ENCODE data around the gene FAM3C.

Gene FAM3C

DNA sequence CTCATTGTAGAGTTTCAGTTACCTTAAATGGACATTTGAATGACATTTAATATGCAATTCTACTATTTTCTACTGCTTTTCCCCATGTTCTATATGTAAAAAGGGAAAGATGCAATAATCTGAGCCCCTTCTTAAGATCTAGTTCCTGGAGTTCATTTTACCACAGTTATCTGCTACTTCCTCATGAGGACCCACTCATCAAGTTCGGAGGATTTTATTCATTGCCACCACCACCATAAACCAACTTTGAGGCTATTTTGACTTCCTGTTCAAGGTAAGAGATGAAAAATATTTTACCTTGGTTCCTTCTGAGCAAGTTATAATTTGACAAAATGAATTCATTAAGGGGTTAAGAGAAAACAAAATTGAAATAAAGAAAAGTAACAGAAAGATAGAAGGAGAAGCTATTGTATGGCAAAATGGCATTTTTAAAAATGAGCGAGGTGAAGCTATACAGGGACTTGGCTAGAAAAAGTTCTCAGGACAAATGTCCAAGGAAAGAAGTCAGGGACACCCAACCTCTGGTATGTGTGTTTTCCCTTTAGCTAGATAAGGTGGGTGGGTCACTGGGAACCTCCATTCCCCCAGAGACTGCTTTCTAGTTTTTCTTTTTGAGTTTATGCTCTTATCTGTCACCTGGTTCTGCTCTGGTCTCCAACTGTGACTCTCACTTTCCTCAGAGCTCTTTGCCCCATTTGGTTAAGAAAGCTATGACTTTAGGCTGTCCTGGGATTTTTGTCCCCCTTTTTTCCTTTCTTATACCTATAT, 14.9 kb upstream of the FAM3C start:
- DNase-seq (ENCODE audit: low spot score) = no peak

DNA sequence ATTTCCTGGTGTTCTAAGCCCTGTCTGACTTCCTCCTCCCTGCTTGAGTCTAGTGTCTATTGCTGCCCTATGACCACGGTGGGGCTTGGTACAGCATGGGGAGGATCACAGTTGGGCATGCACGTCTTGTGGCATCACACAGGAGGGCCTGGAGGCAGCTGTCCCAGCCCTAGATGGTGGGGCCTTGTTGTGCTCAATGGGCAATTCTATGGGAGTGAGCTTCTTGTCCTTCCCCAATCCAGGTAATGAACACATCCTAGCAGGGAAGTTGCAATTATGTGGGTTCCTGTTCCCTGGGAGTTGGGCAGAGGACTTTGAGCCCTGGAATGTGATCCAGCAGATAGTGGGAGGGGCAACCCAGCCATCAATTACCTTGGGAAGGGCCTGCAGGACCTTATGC, 10.8 kb upstream of the FAM3C start:
- DNase-seq (ENCODE audit: low spot score) = no peak

DNA sequence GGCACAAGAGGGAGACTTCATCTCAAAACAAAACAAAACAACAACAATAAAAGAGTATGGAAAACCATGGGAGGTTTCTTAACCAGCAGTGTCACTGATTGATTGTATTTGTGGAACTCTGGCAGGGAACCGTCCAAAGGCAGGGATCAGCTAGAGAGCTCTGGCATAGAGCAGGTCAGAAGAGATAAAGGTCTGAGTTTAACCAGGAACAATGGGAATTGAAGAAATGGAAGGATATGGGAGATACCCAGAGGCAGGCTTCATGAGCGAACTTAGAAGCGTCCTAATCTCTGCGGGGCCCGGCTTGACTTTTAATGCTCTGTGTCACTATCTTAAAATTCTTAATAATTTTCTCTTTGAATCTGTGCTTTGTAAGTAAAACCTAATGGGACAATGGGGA, 10.4 kb upstream of the FAM3C start:
- no peak for DNase-seq (ENCODE audit: low spot score)

DNA sequence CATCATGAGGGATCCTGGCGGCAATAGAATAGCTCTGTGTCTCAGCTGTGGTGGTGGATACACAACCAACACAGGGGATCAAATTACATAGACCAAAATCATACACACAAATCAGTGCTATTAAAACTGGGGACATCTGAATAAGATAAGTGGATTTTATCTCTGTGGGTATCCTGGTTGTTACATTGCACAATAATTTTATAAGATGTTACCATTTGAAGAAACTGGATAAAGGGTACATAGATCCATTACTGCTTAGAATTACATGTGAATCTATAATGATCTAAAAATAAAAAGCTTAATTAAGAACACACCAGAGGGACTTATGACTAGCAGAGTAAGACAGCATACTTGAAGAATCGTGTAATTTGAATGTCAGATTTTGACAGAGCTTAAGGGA, 8.2 kb upstream of the FAM3C start:
- DNase-seq (ENCODE audit: low spot score) = no peak

DNA sequence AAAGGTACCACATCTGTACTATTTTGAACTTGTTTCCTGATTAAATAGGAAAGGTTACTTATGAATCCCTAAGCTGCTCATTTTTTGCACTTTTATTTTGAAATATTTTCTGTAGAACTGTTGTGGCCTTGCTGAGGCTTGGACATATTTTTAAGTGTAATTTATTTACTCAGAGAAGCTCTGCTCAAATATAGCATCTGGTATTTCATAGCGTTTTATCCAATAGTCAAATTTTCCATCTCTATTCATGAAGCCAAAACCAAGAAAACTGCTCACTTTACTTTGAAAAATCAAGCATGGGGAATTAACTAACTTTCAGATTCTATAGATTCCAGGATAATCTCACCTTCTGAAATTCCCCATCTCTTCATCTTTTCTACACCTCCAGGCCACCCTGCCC, 6.6 kb upstream of the FAM3C start:
- DNase-seq (ENCODE audit: low spot score) = no peak

DNA sequence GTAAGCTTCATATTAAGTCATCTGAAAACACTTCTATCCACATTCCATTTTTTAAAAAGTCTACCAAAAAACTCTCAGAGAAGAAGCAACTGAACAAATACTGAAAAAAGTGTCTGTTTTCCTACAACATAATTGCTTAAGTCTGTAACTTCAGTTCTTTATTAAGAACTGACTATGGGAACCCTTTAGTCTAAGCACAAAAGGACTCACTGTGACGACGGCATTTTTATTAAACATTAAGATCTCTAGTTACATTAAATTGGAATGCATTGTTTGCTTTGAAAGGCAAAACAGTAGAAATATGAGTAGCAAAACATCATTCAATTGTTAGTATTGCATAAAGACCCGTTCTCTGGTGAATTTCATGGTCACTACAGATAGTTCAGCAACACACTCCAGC, 5.8 kb upstream of the FAM3C start:
- no peak for DNase-seq (ENCODE audit: low spot score)

DNA sequence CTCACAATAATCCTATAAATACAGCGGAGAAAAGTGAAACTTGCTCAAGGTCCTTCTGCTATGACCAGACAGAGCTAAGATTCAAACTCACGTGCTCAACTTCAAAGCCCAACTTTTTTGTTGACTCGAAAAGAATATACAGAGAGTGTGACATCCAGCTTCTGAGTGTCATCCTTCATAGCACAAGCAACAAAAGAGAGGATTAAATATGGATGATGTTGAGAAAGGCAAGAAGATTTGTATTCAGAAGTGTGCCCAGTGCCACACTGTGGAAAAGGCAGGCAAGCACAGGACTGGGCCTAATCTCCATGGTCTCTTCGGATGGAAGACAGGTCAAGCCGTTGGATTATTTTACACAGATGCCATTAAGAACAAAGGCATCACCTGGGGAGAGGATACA, 2.1 kb upstream of the FAM3C start:
- no peak for DNase-seq (ENCODE audit: low spot score)

DNA sequence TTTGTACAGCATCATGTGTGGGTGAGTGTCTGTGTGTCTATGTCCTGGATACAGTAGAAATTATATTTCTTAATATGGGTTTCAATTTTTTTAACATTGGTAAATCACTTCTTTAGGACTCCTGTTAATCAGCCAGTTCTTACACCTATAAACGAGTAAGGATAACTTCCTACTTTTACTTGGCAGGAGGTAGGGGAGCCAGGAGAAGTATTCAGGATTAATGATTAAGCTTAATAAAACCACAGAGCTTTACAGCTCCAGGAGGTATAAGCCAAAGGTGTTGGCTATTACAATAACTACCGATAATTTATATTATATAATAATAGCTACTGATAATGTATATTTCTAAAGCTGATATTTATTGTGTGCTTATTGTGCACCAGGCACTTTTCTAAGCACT, 1.7 kb upstream of the FAM3C start:
- DNase-seq (ENCODE audit: low spot score) = no peak

DNA sequence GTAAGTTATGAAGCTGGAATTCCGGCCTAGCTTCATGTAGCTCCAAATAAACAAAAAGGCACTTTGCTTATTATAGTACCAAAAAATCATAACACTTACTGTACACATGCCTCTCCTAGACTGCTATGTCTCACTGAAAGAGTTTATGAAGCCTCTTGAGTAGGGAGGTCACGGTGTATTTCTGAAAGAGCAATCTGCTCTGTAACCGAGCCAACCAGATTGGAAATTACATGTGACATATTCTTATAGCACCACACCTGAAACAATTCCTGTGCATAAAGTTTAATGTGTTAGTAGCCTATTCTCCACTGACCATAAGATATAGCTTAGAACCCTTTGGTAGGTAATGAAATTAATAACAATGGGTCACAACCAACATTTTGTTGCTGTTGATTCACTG, 1.3 kb upstream of the FAM3C start:
- DNase-seq (ENCODE audit: low spot score) = no peak

DNA sequence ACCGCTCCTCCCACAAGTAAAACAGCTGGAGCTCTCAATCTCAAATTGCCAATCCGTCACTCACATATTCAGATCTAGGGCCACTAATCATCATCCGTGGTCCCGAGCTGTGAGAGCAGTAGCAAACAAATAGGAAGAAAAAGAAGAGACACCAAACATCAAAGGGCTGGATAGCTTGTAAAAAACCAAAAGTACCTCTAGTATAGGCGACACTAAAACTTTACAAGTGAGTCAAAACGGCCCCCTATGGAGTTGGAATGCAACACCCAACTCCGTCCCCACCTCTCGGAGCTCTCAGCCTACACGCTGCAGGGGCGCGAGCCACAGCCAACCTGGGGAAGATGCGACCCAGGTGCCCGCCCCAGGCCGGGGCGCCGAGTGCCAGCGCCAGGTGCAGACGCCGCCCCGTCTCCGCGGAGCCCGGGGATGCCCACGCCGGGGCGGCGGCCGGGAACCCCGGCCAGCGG, 581 bp downstream of the FAM3C start:
- no peak for DNase-seq (ENCODE audit: low spot score)

DNA sequence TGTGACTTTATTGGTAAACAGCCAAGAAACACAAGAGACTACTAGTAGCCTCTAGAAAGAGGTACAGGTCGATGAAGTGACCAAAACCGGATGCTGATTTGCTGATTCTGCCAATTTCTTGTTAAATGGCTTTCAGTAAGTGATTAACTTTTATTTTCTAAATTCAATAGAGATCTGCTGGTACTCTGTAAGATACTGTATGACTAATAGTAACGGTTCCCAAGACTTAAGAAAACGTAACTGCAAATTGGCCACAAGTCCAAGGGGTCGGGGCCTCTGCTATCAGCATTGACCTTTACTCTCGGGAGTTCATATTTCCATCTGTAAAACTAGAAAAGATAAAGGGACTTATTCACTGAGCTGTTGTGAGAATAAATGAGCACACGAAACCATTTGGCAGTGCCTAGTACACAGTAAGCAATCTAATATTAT, 1.4 kb downstream of the FAM3C start:
- DNase-seq (ENCODE audit: low spot score) = no peak

DNA sequence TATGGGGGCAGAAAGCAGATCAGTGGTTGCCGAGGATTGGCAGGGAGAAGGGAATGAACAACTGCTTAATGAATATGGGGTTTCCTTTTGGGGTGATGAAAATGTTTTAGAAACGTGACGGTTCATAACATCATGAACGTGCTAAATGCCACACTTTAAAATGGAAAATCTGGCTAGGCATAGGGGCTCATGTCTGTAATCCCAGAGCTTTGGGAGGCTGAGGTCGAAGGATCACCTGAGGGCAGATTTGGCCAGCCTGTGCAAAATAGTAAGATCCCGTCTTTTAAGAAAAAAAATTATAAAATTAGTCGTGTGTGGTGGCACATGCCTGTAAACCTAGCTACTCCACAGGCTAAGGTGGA, 3.1 kb downstream of the FAM3C start:
- no peak for DNase-seq (ENCODE audit: low spot score)

DNA sequence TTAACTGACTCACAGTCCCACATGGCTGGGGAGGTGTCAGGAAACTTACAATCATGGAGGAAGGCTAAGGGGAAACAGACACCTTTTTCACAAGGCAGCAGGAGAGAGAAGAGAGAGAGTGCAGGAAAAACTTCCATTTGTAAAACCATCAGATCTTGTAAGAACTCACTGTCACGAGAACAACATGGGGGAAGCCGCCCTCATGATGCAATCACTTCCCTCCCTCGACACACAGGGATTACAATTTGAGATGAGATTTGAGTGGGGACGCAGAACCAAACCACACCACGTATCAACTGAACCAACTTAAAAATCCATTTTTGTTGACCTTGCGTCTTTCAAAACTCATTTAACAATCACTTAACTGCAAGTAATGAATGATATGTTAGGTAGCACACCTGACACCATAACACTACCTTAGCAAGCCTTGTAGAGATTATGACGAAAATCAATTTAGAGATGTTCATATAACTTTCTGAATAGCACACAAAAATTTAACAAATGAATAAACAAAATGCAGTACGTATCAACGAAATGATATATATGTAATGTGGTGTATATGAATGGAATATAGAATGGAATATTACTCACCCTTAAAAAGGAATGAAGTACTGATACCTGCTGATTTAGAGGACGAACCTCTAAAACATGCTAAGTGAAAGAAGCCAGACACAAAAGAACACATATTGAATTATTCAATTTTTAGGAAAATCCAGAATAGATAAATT, 3.7 kb downstream of the FAM3C start:
- no peak for DNase-seq (ENCODE audit: low spot score)

DNA sequence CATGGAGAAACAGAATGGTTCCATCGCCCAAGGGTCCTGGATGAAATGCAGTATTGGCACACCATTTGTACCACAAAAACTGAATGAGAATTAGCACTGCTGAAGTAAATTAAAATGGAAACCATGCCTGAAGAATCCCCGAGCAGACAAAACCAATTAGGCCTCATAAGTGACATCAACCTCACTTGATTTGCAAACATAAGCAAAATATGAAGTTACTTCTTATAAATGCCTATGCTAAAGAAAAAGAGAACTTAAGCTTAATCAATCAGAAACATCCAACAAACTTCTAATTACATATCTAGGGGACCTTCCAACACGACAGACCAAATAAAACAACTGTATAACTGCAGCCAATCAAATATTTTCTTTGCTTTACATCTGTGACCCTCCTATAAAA, 4.4 kb downstream of the FAM3C start:
- no peak for DNase-seq (ENCODE audit: low spot score)

DNA sequence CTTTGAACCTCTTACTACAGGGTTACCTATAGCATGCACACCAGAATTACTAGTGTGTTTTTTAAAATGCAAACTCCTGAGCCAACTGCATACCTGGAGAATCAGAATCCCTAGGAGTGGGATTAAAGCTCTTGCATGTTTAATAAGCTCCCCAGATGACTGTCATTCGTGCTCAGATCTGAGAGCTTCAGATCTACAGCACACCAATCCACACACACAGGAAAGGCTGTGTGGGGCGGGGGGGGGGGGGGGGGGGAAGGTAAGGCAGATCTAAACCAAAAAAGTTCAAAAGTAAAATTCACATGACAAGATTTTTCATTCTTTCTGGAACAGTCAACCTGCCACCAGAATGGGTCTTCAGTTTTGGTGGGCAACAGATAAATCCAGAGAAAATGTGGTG, 5.5 kb downstream of the FAM3C start:
- no peak for DNase-seq (ENCODE audit: low spot score)

DNA sequence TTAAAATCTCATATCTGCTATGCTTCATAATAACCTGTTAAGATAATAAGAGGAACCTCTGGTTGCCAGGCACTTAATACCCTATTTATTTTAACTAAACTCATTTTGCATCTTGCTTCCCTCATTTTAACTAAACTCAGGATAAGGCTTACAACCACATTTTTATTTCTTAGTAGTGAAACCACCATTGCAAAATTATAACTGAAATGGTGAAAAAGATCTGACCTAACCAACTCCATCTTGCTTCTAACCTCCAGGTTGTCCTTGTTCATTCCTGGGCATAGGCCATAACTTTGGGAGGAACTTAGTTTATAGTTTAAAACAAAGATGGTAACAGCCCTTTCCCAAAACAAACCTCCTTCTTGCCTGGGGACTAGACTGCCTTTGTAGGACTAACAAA, 6.0 kb downstream of the FAM3C start:
- no peak for DNase-seq (ENCODE audit: low spot score)

DNA sequence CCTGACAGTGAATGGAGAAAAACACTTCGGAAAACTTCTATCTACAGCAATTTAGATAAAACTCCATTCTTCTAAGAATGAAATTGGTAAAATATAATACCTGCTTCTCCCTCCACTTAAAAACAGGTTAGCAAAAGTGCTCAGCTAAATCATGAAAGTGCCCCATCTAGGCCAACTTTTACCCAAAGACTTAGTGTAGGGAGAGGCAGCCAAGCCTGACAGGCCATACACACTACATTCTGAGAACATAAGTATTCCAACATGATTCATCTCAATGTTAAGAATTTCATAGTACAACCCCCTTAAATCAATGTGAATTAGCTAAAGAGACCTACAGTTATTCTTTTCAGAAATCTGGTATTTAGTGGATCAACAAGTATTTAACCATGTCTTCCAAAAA, 7.2 kb downstream of the FAM3C start:
- DNase-seq (ENCODE audit: low spot score) = no peak

DNA sequence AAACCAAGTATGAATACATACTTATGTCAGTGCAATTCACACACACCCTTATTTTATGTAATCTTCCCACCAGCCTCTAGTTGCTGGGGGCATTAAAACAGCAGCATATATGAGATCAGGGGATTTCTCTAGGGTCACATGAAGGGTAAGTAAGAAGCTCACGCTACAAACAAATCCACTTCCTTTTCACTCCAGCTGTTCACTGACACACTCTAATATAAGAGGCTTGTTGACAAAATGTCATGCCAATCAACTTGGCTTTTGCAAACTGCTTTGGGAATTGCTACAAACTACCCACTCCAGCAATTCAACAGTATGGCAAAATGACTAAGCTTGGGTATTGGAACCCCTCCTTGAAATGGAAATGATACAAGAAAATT, 10.3 kb downstream of the FAM3C start:
- DNase-seq (ENCODE audit: low spot score) = no peak

DNA sequence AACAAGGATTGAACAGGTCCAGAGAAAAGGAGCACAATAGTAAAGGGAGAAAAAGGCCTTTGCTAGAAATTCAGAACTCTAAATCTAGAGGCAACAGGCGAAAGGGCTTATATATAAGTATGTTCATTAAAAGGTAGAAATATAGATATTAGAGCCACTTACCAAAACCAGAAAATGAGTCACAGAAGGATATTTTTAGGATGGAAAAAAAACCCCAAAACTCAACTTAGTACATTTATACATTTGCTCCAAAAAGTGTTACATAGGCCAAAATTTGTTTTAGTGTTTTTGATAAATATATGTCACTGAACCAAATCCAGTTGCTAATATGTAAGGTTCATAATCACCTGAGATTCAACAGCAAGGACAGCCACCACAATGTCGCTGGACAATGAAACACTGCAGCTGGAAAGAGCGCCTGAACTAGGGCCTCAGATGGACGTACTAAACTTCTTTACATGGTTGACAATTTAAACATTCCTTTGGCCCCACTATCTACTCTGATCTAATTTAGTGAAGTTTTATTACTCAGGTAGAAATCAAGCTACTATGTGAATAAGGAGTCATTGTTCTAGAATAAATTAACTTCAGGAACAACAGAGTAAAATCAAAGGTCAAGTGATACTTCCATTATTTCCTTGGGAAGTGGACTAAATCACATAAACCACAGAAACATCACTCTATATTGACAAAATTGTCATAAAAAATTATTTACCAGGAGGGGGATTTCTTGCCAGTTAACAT, 10.9 kb downstream of the FAM3C start:
- DNase-seq (ENCODE audit: low spot score) = no peak

DNA sequence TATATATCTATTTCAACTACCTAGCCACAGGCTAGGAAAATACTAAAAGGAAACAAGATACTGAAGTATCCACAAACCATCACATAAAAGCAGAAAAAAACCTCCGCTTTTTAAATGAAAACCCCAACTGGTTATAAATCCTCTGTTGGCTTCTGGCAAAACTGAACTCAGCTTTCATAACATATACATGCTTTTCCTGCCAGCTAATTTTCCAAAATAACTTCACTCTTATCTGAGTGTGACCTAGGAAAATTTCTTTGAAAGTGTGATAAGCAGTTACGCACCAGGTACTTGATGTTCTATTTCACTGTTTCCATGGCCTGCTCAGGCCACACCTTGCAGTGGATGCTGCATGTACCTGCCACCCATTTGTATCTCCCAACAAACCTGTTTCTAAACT, 11.8 kb downstream of the FAM3C start:
- no peak for DNase-seq (ENCODE audit: low spot score)

DNA sequence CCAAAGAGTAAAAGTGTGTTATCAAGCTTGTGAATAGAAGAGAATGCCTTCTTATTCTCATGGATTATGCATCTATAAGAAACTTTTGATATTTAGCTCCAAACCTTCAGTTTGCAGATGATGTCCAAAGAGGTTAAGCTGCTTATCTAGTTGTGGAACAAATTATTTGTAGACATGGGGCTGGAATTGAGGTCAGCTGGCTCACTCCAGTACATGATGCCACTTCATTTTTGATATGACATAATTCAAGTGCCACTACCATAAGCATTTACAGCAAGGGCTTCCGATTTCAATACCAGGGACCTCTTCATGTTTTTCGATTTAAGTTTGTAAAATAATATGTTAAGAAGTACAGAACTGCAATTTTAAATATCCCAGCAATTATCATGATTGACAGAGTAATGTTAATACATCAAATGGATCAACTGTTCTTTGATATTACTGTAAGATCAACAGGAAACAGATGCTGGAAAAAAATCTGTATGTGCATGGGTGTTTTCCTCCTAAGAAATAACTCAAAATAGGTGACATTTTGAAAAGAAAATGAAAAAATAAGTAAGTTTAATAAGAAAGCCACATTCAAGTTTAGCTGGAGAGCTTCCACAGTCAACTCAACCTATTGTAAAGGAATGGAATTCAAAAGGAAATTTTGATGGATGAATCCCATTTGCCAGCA, 12.7 kb downstream of the FAM3C start:
- DNase-seq (ENCODE audit: low spot score) = no peak

DNA sequence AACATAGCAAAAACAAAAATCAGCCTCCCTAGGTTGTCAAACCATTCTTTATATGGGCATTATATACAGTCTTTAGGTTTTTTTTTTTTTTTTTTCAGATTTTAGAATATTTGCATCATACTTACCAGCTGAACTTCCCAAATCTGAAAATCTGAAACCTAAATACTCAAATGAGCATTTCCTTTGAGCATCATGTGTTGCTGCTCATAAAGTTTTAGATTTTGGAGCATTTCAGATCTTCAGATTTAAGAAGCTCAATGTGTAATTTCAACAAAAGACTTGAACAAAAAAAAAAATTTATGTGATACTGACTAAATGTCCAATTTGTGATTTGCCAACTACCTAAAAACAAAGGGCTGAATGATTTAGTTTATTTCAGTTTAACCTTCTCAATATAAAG, 13.6 kb downstream of the FAM3C start:
- DNase-seq (ENCODE audit: low spot score) = no peak

DNA sequence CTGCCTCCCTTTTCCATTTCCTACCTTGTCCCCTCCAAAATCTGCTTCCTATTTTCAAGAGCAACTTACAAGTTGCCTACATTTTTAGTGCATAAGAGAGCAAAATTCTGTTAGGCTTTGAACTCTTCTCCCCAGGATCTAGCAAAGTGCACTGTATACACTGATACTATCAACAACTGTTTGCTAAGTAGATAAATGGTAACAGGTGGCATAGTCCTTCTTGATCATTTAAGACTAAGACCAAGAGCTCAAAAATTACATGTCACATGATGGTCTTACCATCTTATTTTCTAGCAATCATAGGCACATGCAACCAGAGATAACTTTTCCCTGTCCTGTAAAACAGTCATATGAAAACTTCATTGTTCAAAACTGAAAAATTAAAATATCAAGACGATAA, 16.2 kb downstream of the FAM3C start:
- DNase-seq (ENCODE audit: low spot score) = no peak
